Tibial nerve (tissue), 4 donors: Measurements from ENCODE around the gene NGF. TPM values are rescaled to one million over a fixed set of nuclear protein-coding genes. Genes with fewer than 3 reads are reported as not detected.
"Not testable (repeated sequence)": the region's sequence is repeated elsewhere in the genome, so short reads cannot be mapped to it uniquely, and the experiment has no call there.

Experiments used
- DNase-seq, 2 donors: peaks; one replicate each; pipeline ENCODE4 v3.0.0-alpha.2; 2019; ENCODE audit warnings: low spot score in 2 of 2
- H3K27ac ChIP-seq, 4 donors: fragments of 200-600 bp; sonication (generic) in 3 of 4; one replicate each; pipeline ENCODE4 v1.5.1; 2017 to 2019; ENCODE audit warnings: mild to moderate bottlenecking in 1 of 4
- H3K27me3 ChIP-seq, 2 donors: fragments of 200-600 bp; sonication (generic) in 1 of 2; one replicate each; pipeline versions ENCODE4 v1.5.1 to v1.6.0; 2017 to 2019
- H3K36me3 ChIP-seq, 3 donors: fragments of 200-600 bp; sonication (generic); one replicate each; pipeline ENCODE4 v1.5.1; 2018 to 2019
- H3K4me1 ChIP-seq, 4 donors: fragments of 200-600 bp; sonication (generic) in 3 of 4; one replicate each; pipeline ENCODE4 v1.5.1; 2017 to 2019
- H3K4me3 ChIP-seq, 4 donors: fragments of 200-600 bp; sonication (generic) in 3 of 4; one replicate each; pipeline ENCODE4 v1.5.1; 2017 to 2019; ENCODE audit warnings: mild to moderate bottlenecking in 1 of 4, moderate library complexity in 1 of 4
- H3K9me3 ChIP-seq, 4 donors: fragments of 200-600 bp; sonication (generic) in 3 of 4; one replicate each; pipeline ENCODE4 v1.5.1; 2017 to 2019
- CTCF ChIP-seq, 5 experiments: fragments of 200-600 bp in 3 of 5; fragments of 450-650 bp in 2 of 5; sonication (generic) in 3 of 5; IDR thresholded peaks; one replicate each; pipeline ENCODE4 v1.5.1; 2016 to 2019; ENCODE audit warnings: antibody characterized with exemption in 5 of 5, mild to moderate bottlenecking in 3 of 5, moderate library complexity in 2 of 5
- EP300 ChIP-seq, 2 donors: sonication (generic); formaldehyde crosslinking; IDR thresholded peaks; one replicate each; pipeline ENCODE4 v1.6.1; 2017; ENCODE audit warnings: antibody characterized with exemption in 2 of 2, mild to moderate bottlenecking in 1 of 2
- POLR2A ChIP-seq, 2 donors: fragments of 450-650 bp; IDR thresholded peaks; one replicate each; pipeline ENCODE4 v1.6.1; 2017; ENCODE audit warnings: antibody characterized with exemption in 2 of 2, mild to moderate bottlenecking in 2 of 2, moderate library complexity in 2 of 2
- WGBS, 2 donors: methylation state at CpG; one replicate each; pipeline ENCODE4 v1.1.5; 2018; 5-methylcytosine and 5-hydroxymethylcytosine counted together
- total RNA-seq, 4 donors: library from RNA; depleted of rRNA; stranded (reverse); fragments of >200 nt; gene quantifications; one replicate each; pipeline ENCODE4 v1.1.0, GENCODE V29; 2016

Gene NGF
- total RNA-seq, 4 donors from 2014 or later = 3.6 to 20.4 (median 7.4) TPM

GRCh38 chr1:115373305-115373704, 35.3 kb upstream of the NGF start:
- Histone ChIP-seq H3K4me3 (no peak overlapping the region), H3K4me1 (no peaks in the 10 kb centered on the region), H3K36me3 (no peaks in the 10 kb centered on the region), H3K9me3 (no peaks in the 10 kb centered on the region), H3K27me3 (no peaks in the 10 kb centered on the region), H3K27ac (no peak overlapping the region)
- no peak for DNase-seq
- TF ChIP-seq POLR2A (IDR thresholded peaks at IDR 0.05) (no peak), EP300 (IDR thresholded peaks at IDR 0.05) (no peak), CTCF (IDR thresholded peaks at IDR 0.05) (no peak)

DNA sequence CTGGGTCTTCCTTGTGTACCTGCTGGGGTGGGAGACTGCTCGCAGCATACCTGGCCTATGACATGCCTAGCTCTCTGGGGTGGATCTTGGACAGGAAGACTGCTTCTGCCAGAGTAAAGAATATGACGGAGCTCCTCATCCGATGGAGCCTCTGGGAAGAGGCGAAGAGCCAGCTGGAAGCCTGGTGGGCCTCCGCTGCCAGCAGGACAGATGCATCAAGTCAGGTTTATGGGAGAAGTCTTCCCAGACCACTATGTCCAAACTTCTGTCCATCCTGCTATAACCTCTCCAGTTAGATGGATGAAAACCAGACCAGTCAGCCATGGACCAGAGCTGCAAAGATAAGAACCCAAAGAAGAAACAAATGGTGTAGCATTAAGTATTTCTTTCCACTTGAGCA, 27.7 kb upstream of the NGF start:
- H3K9me3 ChIP-seq = no peaks in the 10 kb centered on the region
- no peak for DNase-seq
- H3K4me3 ChIP-seq = no peak overlapping the region
- H3K27ac ChIP-seq = no peak overlapping the region
- 83 to 88% methylated on average over 5 of the region's 5 CpGs for WGBS, 2 donors
- TF ChIP-seq POLR2A (IDR thresholded peaks at IDR 0.05) (no peak), EP300 (IDR thresholded peaks at IDR 0.05) (no peak), CTCF (IDR thresholded peaks at IDR 0.05) (no peak)
- H3K4me1 ChIP-seq = peaks cover 0 to 14% (median 0%) of the 10 kb centered on the region in 4 donors
- no peaks in the 10 kb centered on the region for H3K27me3 ChIP-seq
- H3K36me3 ChIP-seq = no peaks in the 10 kb centered on the region

DNA sequence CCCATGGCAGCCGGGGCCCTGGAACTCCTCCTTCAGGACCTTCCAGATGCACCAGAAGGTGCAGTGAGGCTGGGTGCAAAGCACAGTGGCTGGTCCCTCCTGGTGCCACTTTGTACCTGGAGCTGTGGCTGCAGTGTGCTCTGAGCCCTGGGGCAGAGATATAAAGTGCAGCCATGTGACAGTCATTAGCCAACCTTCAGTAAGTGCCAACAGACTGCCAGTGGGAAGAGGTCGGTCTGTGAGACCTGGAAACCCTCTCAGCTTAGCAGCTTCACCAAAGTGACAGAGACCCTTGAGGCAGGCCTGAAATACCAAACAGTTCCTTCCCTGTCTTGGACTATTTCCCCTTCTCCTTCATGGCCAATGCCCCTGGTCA, 26.7 kb upstream of the NGF start:
- Histone ChIP-seq H3K27ac (peak overlapping the region in 1 of 4 donors; percentile 60), H3K4me1 (peaks cover 0 to 14% (median 0%) of the 10 kb centered on the region in 4 donors), H3K4me3 (no peak overlapping the region), H3K27me3 (no peaks in the 10 kb centered on the region), H3K36me3 (no peaks in the 10 kb centered on the region), H3K9me3 (peaks cover 0 to 7% (median 0%) of the 10 kb centered on the region in 4 donors)
- WGBS, 2 donors = 54 to 65% methylated on average over 2 of the region's 2 CpGs
- DNase-seq = no peak
- TF ChIP-seq CTCF (IDR thresholded peaks at IDR 0.05) (no peak), POLR2A (IDR thresholded peaks at IDR 0.05) (no peak), EP300 (IDR thresholded peaks at IDR 0.05) (no peak)

- no peak for DNase-seq
- Histone ChIP-seq H3K36me3 (no peaks in the 10 kb centered on the region), H3K4me1 (peaks cover 0 to 14% (median 0%) of the 10 kb centered on the region in 4 donors), H3K27ac (peak overlapping the region in 2 of 4 donors; percentile 35 to 60), H3K9me3 (peaks cover 0 to 7% (median 0%) of the 10 kb centered on the region in 4 donors), H3K27me3 (no peaks in the 10 kb centered on the region), H3K4me3 (no peak overlapping the region)
- TF ChIP-seq EP300 (IDR thresholded peaks at IDR 0.05) (no peak), CTCF (IDR thresholded peaks at IDR 0.05) (no peak), POLR2A (IDR thresholded peaks at IDR 0.05) (no peak)
- 46 to 47% methylated on average over 7 of the region's 7 CpGs for WGBS, 2 donors
Measured at GRCh38 chr1:115364046-115364779, 26.2 kb upstream of the NGF start.

DNA sequence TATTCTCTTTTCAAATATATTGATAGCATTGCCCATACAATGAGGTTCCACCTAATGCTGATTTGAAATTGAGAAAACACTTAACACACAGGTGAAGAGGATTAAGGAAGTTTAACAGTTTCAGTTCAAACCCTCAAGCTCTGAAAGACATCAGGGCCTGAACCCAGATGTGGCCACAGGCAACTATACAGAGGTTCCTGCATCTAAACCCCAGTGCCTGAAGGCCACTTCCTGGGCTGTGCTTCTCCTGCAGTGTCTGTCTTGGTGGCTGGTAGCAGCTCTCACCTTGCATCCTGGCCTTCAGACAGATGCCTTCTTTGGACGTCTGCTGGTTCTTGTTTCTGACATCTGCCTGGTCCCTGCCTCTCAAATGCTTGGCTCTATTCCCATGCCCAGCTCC, 25.1 kb upstream of the NGF start:
- 60 to 89% methylated on average over 1 of the region's 1 CpG for WGBS, 2 donors
- Histone ChIP-seq H3K36me3 (no peaks in the 10 kb centered on the region), H3K27ac (no peak overlapping the region), H3K27me3 (no peaks in the 10 kb centered on the region), H3K9me3 (peaks cover 0 to 7% (median 0%) of the 10 kb centered on the region in 4 donors), H3K4me1 (peaks cover 0 to 14% (median 0%) of the 10 kb centered on the region in 4 donors), H3K4me3 (no peak overlapping the region)
- no peak for DNase-seq
- TF ChIP-seq CTCF (IDR thresholded peaks at IDR 0.05) = no peak

- H3K27ac ChIP-seq, H3K4me3 ChIP-seq, H3K36me3 ChIP-seq, DNase-seq, H3K9me3 ChIP-seq, H3K27me3 ChIP-seq: not testable (repeated sequence)
- 94 to 98% methylated on average over 18 to 25 of the region's 26 CpGs for WGBS, 2 donors
- peaks cover 0 to 14% (median 0%) of the 10 kb centered on the region in 4 donors for H3K4me1 ChIP-seq
Measured at GRCh38 chr1:115360505-115361129, 22.6 kb upstream of the NGF start.

DNA sequence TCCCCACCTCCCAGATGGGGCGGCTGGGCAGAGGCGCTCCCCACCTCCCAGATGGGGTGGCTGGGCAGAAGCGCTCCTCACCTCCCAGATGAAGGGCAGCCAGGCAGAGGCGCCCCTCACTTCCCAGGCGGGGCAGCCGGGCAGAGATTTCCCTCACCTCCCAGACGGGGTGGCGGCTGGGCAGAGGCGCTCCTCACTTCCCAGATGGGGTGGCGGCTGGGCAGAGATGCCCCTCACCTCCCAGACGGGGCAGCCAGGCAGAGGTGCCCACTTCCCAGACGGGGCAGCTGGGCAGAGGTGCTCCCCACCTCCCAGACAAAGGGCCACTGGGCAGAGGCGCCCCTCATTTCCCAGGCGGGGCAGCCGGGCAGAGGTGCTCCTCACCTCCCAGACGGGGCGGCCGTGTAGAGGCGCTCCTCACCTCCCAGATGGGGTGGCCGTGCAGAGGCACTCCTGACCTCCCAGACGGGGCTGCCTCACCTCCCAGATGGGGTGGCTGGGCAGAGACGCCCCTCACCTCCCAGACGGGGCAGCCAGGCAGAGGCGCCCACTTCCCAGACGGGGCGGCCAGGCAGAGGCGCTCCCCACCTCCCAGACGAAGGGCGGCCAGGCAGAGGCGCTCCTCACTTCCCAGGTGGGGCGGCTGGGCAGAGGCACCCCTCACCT, 21.9 kb upstream of the NGF start:
- not testable (repeated sequence) for H3K27me3 ChIP-seq, DNase-seq, H3K27ac ChIP-seq, H3K9me3 ChIP-seq, H3K36me3 ChIP-seq, H3K4me3 ChIP-seq
- 84 to 93% methylated on average over 12 to 28 of the region's 31 CpGs for WGBS, 2 donors
- peaks cover 0 to 14% (median 2%) of the 10 kb centered on the region in 4 donors for H3K4me1 ChIP-seq
